ENCODE data around the gene TNFRSF12A. TPM values are rescaled to one million over a fixed set of nuclear protein-coding genes. Genes with fewer than 3 reads are reported as not detected.
A peak's percentile ranks its signal among the peaks of the same experiment; 100 is the strongest.
"Not testable (repeated sequence)": the region's sequence is repeated elsewhere in the genome, so short reads cannot be mapped to it uniquely, and the experiment has no call there.

The TNFRSF12A gene
- polyA plus RNA-seq, 12 donors = 17.2 to 159 (median 35.9) TPM; not detected in 1

DNA sequence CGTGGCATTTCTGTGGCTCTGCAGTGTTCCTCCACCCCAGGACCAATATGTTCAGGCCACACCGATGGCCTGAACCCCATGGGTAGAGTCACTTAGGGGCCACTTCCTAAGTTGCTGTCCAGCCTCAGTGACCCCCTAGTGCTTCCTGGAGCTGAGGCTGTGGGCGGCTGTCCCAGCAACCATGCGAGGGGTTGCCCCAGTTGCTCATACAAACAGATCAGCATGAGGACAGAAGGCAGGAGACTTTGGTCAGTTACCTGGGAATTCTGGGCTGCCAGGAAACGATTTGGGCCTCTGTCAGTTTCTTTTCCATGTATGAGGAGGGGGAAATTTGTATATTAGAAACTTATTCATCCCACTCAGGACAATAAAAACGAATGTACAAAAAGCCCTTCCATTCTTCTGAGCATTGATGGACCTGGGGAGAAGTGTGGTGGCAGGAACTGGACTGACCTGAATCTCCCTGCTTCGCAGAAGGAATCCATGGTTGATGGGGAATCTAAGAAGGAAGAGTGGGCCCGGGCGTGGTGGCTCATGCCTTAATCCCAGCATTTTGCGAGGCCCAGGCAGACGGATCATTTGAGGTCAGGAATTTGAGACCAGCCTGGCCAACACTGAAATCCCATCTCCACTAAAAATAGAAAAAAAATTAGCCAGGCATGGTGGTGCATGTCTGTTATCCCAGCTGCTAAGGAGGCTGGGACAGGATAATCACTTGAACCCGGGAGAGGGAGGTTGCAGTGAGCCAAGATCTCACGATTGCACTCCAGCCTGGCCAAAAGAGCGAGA is 40.4 kb downstream of the TNFRSF12A start:
- DNase-seq = no peak

DNA sequence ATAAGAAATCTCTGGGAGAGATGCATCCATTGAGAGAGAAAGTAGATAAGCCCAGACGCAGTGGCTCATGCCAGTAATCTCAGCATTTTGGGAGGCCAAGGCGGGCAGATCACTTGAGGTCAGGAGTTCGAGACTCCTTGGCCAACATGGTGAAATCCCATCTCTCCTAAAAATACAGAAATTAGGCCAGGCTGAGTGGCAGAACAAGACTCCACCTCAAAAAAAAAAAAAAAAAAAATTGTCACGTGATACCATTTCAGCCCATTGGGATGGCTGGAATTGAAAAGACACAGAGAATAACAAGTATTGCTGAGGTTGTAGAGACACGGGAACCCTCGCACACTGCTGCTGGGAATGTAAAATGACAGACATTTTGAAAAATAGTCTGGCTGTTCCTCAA is 42.4 kb downstream of the TNFRSF12A start:
- no peak for DNase-seq

DNA sequence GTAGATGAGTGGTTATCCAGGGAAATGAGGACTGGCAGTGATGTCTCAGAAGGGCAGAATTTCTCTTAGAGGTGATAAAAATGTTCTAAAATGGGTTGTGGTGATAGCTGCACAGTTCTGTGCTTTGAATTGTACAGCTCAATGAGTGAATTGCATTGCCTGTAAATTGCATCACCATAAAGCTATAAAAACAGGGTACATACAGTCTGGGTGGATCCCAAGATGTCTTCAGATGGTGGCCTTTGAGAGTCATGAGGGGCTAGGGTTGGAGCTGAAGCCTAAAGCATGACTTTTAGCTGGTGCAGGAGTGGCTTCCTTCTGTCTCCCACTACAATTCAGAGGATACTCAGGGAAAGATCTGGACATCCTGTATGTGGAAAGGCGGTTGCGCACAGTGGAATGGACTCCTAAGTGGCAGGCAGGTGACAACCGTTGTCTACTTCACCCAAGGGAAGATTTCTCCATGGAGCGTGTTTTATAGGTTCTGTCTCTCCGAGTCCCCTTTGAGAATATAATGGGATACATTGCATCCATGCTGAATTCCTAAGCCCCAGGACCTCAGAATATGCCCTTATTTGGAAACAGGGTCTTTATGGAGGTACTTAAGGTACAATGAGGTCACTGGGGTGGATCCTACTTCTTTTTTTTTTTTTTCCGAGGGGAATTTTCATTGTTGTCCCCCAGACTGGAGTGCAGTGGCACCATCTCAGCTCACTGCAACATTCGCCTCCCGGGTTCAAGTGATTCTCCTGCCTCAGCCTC is 43.6 kb downstream of the TNFRSF12A start:
- no peak for DNase-seq

DNA sequence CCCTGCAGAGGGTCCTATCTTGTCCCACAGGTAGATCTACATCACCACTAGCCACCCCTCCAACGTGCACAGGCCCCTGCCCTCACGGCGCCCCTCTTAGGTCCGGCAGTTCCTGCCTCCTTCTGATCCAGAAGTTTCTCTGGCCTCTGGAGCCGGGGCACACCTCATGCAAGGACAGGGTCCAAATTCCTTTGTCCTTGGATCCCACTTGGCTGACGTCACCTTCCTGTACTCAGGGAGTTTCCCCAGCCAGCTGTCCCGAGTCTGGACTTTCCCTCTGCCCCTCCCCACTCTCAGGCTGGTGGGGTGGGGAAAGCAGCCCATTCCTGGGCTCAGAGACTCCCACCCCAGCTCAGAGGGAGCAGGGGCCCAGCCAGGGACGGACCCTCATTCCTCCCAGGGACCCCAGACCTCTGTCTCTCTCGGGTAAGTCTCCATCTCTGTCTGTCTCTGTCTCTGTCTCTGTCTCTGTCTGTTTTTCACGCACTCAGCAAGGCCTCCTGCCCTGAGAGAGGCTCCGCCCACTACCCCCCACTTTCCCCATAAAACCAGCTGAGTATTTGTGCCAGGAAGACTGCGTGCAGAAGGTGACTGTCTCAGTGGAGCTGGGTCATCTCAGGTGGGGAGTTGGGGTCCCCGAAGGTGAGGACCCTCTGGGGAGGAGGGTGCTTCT is 45.0 kb downstream of the TNFRSF12A start, which contains the start of gene IL32:
Gene IL32, plus strand, starts transcription at position 572 of the 673 bp plus-strand sequence. CDS start 172 bp downstream, outside the sequence.
- peak; percentile 79 for DNase-seq

DNA sequence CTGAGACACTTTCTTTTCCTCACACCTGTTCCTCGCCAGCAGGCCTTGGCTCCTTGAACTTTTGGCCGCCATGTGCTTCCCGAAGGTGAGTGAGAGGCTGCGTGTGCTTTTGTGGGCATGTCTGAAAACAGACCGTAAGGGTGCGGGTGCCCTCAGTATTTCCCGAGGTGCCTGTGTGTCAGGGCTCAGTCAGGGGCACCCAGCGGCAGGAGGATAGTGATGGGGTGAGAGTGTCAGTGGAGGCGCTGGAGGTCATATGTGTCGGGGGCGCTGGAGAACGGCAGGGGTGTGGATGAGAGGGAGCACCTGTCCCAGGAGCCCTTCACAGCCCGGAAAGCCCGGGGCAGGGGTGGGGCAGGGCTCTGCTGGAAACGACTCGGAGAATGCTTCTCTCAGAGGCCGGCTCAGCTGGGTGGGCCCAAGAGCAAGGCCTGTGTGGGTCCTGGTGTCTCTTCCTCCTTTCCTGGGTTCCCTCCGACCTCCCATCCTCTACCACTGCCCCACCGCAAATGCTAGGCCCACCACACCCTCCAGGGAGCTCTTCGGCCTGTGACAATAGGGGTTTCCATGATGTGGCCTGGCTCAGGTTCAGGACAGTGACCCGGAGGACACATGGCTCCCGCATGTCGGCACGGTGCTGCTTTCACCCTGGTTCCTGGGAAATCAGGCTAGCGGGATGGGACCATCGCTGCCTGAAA is 45.7 kb downstream of the TNFRSF12A start:
- no peak for DNase-seq

DNA sequence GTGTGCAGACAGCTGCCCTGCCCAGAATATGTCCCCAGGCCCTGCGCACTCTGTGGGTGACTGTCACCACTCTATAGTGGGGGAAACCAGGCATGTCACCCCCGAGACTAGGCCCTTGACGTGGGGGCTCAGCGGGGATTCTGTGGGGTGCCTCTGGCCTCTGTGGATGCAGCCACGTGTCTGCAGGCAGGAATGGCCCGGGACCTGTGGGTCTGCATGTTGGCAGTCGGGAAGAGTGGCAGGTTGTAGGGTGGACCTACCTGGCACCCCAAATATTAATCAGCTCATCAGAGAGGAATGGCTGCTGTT is 46.2 kb downstream of the TNFRSF12A start:
- no peak for DNase-seq

DNA sequence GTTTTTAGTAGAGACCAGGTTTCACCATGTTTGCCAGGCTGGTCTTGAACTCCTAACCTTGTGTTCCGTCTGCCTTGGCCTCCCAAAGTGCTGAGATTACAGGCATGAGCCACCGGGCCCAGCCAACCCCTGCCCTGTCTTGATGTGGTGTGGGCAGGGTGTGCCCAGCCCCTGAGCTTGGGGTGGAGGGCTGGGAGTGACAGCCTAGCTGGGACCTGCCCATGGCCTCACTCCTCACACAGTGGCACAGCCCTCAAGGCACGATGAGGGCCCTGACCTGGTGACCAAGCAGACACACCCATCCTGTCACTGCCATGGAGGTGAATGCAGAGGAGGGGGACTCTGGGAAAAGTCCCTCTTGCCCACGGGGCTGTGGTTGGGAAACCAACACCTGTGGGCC is 48.3 kb downstream of the TNFRSF12A start:
- DNase-seq = no peak

DNA sequence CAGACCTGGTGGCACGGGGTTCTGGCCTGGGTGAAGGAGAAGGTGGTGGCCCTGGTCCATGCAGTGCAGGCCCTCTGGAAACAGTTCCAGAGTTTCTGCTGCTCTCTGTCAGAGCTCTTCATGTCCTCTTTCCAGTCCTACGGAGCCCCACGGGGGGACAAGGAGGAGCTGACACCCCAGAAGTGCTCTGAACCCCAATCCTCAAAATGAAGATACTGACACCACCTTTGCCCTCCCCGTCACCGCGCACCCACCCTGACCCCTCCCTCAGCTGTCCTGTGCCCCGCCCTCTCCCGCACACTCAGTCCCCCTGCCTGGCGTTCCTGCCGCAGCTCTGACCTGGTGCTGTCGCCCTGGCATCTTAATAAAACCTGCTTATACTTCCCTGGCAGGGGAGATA is 49.0 kb downstream of the TNFRSF12A start:
- not testable (repeated sequence) for DNase-seq

DNA sequence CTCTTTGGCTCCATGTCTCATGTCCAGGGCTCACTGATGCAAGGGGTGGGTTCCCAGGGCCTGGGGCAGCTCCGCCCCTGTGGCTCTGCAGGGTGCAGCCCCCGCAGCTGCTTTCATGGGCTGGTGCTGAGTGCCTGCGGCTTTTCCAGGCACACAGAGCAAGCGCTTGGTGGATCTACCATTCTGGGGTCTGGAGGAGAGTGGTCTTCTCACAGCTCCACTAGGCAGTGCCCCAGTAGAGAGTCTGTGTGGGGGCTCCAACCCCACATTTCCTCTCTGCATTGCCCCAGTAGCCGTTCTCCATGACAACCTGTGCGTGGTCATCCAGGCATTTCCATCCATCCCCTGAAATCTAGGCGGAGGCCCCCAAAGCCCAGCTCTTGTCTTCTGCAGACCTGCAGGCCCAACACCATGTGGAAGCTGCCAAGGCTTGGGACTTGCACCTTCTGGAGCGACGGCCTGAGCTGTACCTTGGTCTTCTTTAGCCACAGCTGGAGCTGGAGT is 50.5 kb downstream of the TNFRSF12A start:
- DNase-seq = no peak

DNA sequence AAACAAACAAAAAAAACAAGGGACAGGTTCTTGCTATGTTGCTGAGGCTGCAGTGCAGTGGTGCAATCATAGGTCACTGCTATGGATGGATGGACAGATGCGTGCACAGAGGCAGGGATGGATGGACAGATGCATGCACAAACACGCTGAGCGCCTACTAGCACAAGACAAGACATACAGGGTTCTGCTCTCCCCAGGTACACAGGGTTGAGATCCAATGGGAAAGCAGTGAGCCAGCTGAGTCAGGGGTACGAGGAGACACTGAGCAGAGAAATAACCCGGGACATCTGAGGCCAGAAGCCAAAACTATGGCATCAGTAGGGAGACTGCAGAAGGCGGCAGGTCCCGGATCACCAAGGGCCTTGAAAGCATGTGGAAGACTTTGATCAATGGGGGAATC is 51.5 kb downstream of the TNFRSF12A start:
- DNase-seq = no peak

Other genes starting within 250 kb of the TNFRSF12A start
- gene ELOB, start 243.1 kb upstream of the TNFRSF12A start, polyA plus RNA-seq (ENCODE audit: insufficient read length in 12 of 12) = 100 to 1,000 TPM in 10 of 12 donors, 10 to 100 TPM in 1, not detected in 1; 77.3 to 189 (median 135) TPM
- gene PRSS33, start 232.8 kb upstream of the TNFRSF12A start, polyA plus RNA-seq (ENCODE audit: insufficient read length in 12 of 12) = not detected
- not detected for gene PRSS41, start 221.9 kb upstream of the TNFRSF12A start, polyA plus RNA-seq (ENCODE audit: insufficient read length in 12 of 12)
- gene PRSS21, start 203.1 kb upstream of the TNFRSF12A start, polyA plus RNA-seq (ENCODE audit: insufficient read length in 12 of 12) = under 1 TPM in 3 of 12 donors, not detected in 9; 0.18 to 0.46 (median 0.19) TPM
- under 1 TPM in 7 of 12 donors, not detected in 5; 0.23 to 0.97 (median 0.37) TPM for gene ZG16B, start 190.1 kb upstream of the TNFRSF12A start, polyA plus RNA-seq (ENCODE audit: insufficient read length in 12 of 12)
- gene PRSS22, start 162.2 kb upstream of the TNFRSF12A start, polyA plus RNA-seq (ENCODE audit: insufficient read length in 12 of 12) = 1 to 10 TPM in 2 of 12 donors, under 1 TPM in 2, not detected in 8; 0.13 to 2.1 (median 1.3) TPM
- 10 to 100 TPM in 11 of 12 donors, not detected in 1; 11.6 to 40.5 (median 15.6) TPM for gene FLYWCH2, start 137.2 kb upstream of the TNFRSF12A start, polyA plus RNA-seq (ENCODE audit: insufficient read length in 12 of 12)
- gene FLYWCH1, start 108.4 kb upstream of the TNFRSF12A start, polyA plus RNA-seq (ENCODE audit: insufficient read length in 12 of 12) = 10 to 100 TPM in 11 of 12 donors, not detected in 1; 11.7 to 27.5 (median 18.3) TPM
- 10 to 100 TPM in 2 of 12 donors, 1 to 10 TPM in 9, not detected in 1; 2.6 to 37.4 (median 5.2) TPM for gene KREMEN2, start 56.1 kb upstream of the TNFRSF12A start, polyA plus RNA-seq (ENCODE audit: insufficient read length in 12 of 12)
- gene PAQR4, start 51.0 kb upstream of the TNFRSF12A start, polyA plus RNA-seq (ENCODE audit: insufficient read length in 12 of 12) = 10 to 100 TPM in 2 of 12 donors, 1 to 10 TPM in 9, not detected in 1; 4.8 to 16.7 (median 6.4) TPM
- gene PKMYT1, start 39.9 kb upstream of the TNFRSF12A start, polyA plus RNA-seq (ENCODE audit: insufficient read length in 12 of 12) = 10 to 100 TPM in 7 of 12 donors, 1 to 10 TPM in 4, not detected in 1; 7.3 to 22.6 (median 11.2) TPM
- 1 to 10 TPM in 8 of 12 donors, under 1 TPM in 3, not detected in 1; 0.39 to 5.2 (median 2.0) TPM for gene CLDN9, start 7.4 kb upstream of the TNFRSF12A start, polyA plus RNA-seq (ENCODE audit: insufficient read length in 12 of 12)
- 1 to 10 TPM in 3 of 12 donors, under 1 TPM in 7, not detected in 2; 0.26 to 9.1 (median 0.41) TPM for gene CLDN6, start 2.2 kb upstream of the TNFRSF12A start, polyA plus RNA-seq (ENCODE audit: insufficient read length in 12 of 12)
- 100 to 1,000 TPM in 7 of 12 donors, 10 to 100 TPM in 4, not detected in 1; 82.4 to 162 (median 104) TPM for gene HCFC1R1, start 3.6 kb downstream of the TNFRSF12A start, polyA plus RNA-seq (ENCODE audit: insufficient read length in 12 of 12)
- gene THOC6, start 3.7 kb downstream of the TNFRSF12A start, polyA plus RNA-seq (ENCODE audit: insufficient read length in 12 of 12) = 100 to 1,000 TPM in 1 of 12 donors, 10 to 100 TPM in 11; 14.4 to 839 (median 18.9) TPM
- 1 to 10 TPM in 4 of 12 donors, not detected in 8; 1.0 to 7.7 (median 2.8) TPM for gene BICDL2, start 16.6 kb downstream of the TNFRSF12A start, polyA plus RNA-seq (ENCODE audit: insufficient read length in 12 of 12)
- gene MMP25, start 26.2 kb downstream of the TNFRSF12A start, polyA plus RNA-seq (ENCODE audit: insufficient read length in 12 of 12) = 1 to 10 TPM in 10 of 12 donors, not detected in 2; 1.1 to 5.9 (median 2.0) TPM
- gene IL32, start 45.3 kb downstream of the TNFRSF12A start, polyA plus RNA-seq (ENCODE audit: insufficient read length in 12 of 12) = 100 to 1,000 TPM in 7 of 12 donors, 10 to 100 TPM in 4, not detected in 1; 34.5 to 228 (median 112) TPM
- under 1 TPM in 8 of 12 donors, not detected in 4; 0.22 to 0.67 (median 0.31) TPM for gene ZSCAN10, start 78.9 kb downstream of the TNFRSF12A start, polyA plus RNA-seq (ENCODE audit: insufficient read length in 12 of 12)
- gene ZNF205, start 92.2 kb downstream of the TNFRSF12A start, polyA plus RNA-seq (ENCODE audit: insufficient read length in 12 of 12) = 10 to 100 TPM in 11 of 12 donors, not detected in 1; 10.3 to 20.5 (median 12.4) TPM
- 10 to 100 TPM in 4 of 12 donors, 1 to 10 TPM in 7, not detected in 1; 7.3 to 13.0 (median 9.5) TPM for gene ZNF213, start 114.7 kb downstream of the TNFRSF12A start, polyA plus RNA-seq (ENCODE audit: insufficient read length in 12 of 12)
- not detected for gene OR1F1, start 167.8 kb downstream of the TNFRSF12A start, polyA plus RNA-seq (ENCODE audit: insufficient read length in 12 of 12)
- 10 to 100 TPM in 1 of 12 donors, 1 to 10 TPM in 10, not detected in 1; 6.3 to 14.0 (median 7.6) TPM for gene ZNF200, start 214.8 kb downstream of the TNFRSF12A start, polyA plus RNA-seq (ENCODE audit: insufficient read length in 12 of 12)
- 1 to 10 TPM in 1 of 12 donors, under 1 TPM in 9, not detected in 2; 0.16 to 1.3 (median 0.25) TPM for gene MEFV, start 236.3 kb downstream of the TNFRSF12A start, polyA plus RNA-seq (ENCODE audit: insufficient read length in 12 of 12)